T-helper 2 cell (primary cell): ENCODE results near the gene MAPK8IP3.

Experiments used
- DNase-seq, 5 experiments: peaks; one replicate each; pipeline versions ENCODE4 v3.0.0 to v3.0.0-alpha.2; 2012 to 2022
- total RNA-seq, 2 donors: gene quantifications; one replicate each; lab custom pipeline; 2026; lab: John Stamatoyannopoulos, UW

MAPK8IP3 gene
- 191 to 339 reads per million in 2 donors for total RNA-seq

GRCh38 chr16:1705688-1706385, at the start of gene MAPK8IP3:
Gene MAPK8IP3, plus strand, starts transcription at chr16:1706195. Its CDS starts 145 bp downstream, at chr16:1706340.
- DNase-seq = peak; percentile 89 to 96 (median 92)

DNA sequence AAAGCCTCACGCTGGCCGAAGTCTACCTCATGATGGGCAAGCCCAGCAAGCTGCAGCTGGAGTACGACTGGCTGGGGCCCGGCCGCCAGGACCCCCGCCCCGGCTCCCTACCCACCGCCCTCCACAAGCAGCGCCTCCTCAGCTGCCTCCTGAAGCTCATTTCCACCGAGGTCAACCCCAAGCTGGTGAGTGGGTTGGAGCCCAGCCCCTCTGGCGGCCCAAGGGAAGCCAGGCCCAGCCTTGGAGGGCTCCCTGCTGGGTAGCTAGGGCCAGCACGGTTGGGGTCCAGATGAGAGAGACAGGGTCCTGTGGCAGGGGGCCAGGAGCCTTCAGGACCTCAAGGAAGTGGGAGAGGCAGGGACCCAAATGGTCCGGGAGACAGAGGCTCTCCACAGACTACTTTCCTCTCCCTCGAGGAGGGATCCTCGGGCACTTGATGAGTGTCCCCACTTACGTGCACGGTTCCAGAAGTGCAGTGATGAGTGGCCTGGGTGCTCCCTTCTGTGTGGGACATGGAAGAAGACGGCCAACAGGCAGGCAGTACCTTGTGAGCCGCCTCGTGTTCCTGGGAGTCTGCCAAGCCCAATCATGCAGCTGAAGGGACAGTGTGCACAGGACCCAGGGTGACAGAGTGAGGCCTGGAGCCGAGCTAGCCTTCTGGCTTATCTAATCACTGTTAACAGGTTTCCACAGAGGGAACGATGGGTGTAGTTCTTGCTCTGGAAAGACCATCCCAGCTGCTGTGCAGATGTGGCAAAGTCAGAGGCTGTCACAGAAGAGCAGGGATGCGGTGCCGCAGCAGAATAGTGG, 49.0 kb upstream of the MAPK8IP3 start:
- no peak for DNase-seq

DNA sequence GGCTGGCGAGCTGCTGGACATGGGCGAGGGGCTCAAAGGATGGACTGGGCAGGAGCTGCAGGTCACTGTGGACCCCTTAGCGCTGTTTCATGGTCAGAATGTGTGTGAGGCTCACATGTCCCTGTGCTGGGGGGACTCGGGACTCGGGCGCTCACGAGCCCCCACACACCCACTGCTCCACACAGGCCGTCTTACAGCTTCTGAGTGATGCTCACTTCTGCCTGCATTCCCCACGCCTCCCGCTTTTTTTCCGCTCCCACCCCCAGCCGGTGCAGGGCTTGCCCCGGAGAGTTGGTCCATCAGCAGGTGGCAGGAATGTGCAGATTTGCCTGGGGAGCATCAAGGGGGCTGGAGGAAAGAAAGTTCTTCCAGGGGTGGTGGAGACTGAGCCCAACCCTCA, 48.2 kb upstream of the MAPK8IP3 start:
- no peak for DNase-seq

DNA sequence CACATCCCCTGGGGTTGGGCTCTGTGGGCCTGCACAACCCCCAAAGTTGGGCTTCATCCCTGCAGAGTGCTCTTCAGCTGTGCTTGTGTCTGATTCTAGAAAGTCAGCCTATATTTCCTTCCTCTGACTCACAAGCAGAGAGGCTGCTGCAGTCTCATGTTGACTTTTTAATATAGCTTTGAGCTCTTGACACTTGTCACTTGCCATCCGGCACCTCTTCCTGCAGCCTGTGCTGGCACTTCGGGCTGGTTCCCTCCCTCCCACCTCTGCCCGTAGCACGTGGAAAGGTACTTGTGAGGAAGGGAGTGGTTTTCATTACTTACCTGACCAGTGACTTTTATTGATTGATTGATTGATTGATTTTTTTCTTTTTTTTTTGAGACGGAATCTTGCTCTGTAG, 47.0 kb upstream of the MAPK8IP3 start:
- DNase-seq = no peak

DNA sequence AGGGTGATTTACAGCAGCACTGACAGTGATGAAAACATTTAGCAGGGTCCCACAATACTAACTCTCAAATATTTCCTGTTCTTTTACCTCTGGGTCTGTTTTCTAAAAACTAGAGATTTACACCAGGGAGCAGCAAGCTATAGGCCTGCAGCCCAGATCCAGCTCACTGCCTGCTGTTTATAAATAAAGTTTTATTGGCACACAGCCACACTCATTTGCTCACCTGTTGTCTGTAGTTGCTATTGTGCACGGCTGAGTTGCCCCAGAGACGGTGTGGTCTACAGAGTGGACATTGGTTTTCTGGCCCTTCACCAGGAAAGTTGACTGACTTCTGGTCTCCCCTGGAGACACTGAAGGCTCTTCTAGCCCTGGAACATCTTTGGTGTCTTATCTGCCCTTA, 44.2 kb upstream of the MAPK8IP3 start:
- no peak for DNase-seq

GRCh38 chr16:1662543-1662942, 43.5 kb upstream of the MAPK8IP3 start:
- DNase-seq = no peak

- DNase-seq = no peak
These were observed 40.2 kb upstream of the MAPK8IP3 start for GRCh38 chr16:1665829-1666228.

- DNase-seq = no peak
These were observed 39.7 kb upstream of the MAPK8IP3 start for GRCh38 chr16:1666316-1666715.

DNA sequence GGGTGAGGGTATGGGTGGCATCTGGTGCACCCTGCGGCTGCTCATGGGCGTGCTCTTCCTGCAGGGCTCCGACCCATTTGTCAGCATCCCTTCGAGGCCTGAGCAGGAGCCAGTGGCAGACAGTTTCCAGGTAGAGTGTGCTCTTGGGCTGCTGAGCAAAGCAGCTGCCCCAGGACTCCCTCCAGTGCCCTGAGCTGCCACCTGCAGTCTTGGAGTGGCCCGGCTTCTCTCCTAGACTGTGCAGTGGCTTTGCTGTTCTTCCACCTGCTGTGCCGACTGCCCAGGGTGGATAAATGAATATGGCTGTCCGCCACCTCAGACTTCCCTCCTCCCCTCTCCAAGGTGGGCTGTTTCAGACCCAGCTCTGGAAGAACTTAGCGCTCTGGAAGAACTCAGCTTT, 38.7 kb upstream of the MAPK8IP3 start:
- no peak for DNase-seq

GRCh38 chr16:1667916-1668315, 38.1 kb upstream of the MAPK8IP3 start:
- DNase-seq = no peak

GRCh38 chr16:1668612-1669319, 37.2 kb upstream of the MAPK8IP3 start:
- no peak for DNase-seq

GRCh38 chr16:1669698-1670097, 36.3 kb upstream of the MAPK8IP3 start:
- no peak for DNase-seq

DNA sequence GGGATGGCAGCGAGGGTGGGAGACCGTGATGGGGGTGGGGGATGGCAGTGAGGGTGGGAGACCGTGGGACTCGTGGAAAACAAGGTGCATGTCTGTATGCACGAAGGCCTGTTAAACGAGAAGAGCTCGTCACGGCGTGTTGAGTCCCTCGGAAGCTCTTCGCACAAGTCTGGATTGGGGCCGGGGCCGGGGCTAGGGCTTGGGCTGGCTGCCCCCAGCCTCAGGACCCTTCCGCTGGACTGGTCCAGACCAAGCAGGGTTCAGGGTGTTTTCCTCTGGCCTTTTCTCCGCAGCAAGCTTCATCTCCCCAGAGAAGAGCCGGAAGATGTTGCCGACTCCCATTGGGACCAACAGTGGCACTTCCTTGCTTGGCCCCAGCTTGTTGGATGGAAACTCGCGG, 35.6 kb upstream of the MAPK8IP3 start:
- no peak for DNase-seq

GRCh38 chr16:1670866-1671265, 35.1 kb upstream of the MAPK8IP3 start:
- no peak for DNase-seq

GRCh38 chr16:1673424-1674151, 32.4 kb upstream of the MAPK8IP3 start:
- no peak for DNase-seq

DNA sequence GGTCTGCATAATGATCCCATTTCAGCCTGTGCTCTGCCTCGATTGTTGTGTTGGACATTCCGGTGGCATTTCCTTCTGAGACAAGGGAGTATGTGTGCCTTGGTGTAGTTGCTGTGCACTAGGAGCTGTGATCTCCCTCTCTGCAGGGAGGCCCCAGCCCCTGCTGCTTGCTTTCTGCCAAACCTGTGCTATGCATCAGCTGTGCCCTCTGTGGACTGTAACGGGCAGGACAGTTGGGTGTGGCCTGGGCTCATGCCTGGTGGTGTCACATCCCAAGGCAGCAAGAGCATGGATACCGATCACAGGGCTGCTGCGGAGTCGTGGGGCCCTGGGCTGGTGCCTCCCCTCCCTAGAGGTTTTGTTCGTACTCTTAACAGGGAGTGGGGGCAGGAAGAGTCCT, 31.7 kb upstream of the MAPK8IP3 start:
- DNase-seq = no peak

DNA sequence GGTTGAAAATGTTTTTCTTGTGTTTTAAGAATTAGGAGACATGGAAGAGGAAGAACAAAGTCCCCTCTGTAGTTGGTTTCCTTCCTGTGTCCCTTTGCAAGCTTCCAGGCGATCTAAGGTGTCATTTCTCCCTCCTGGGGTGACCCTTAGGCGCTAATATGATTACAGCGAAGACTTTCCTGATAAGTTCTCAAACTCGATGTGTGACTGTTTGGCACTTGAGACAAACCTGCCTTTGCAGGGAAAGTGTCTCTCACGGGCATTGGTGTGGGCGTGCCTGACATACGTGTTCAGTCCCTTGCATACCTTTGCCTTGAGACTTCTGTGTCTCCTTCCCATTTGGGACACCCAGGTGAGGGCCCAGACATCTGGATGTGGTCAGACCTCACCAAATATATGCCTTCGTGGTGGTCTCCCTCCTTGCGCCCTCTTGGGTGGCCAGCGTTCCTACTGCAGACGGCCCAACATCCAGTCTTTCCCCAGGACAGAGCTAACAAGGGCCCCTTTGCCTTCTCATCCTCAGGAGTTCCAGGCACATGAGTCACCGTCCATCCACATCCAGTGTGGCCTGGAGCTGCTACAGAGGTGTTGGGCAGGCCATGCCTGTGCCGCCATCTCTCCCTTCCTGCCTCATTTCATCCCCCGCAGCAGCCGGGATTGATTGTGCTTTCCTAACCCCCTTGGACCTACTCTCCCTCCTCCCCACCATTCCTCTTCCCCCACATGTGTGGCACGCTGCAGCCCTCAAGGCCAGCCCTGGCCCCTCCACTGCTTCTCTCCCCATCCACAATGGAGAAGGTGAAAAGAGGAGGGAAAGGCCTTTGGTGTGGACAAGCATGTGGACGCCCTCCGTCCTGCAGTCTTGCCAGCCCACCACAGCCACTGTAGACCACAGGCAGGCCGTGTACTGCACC, 31.0 kb upstream of the MAPK8IP3 start:
- DNase-seq = no peak

DNA sequence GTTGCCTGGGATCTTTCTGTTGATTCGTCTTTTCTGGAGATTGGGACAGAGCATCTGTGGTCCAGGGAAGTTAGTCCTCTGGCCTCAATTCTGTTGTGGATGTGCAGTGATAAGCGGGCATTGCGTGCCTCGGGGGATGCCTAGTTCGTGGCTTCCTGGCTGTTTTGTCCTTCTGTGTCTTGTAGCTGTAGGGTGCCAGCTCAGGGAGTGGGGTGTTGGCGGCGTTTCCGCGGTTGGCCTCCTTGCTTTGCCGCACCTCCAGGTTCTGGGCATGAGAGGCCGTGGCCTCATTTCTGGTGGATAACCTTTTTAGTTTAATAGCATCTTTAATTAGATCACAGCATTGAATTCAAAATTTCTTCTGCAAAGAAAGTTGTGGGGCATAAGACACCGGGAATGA, 29.3 kb upstream of the MAPK8IP3 start:
- DNase-seq = no peak

DNA sequence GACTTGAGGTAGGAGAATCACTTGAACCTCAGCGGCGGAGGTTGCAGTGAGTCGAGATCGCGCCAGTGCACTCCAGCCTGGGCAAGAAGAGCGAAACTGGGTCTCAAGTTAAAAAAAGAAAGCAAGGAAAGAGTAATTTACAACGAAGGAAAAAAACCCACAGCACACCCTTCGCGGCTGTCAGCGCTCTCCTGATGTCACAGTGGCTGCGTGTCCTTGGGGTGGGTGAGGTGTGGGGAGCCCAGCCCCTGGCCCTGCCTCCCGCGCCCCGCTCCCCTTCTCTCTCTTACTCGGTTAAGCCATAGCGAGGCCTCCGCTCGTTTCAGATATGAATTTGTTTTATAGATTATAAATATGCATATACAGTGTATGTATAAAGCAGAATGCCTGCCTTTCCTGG, 28.7 kb upstream of the MAPK8IP3 start:
- no peak for DNase-seq

- peak; percentile 88 to 98 (median 93) for DNase-seq
These were observed 28.0 kb upstream of the MAPK8IP3 start, which contains the start of gene JPT2 for GRCh38 chr16:1677942-1678499. Gene JPT2, plus strand, starts transcription at chr16:1678279. Its CDS starts 34 bp downstream, at chr16:1678313.

GRCh38 chr16:1678500-1679098, 27.4 kb upstream of the MAPK8IP3 start:
- DNase-seq = peak; percentile 24 to 42 (median 36)
